ENCODE data around the gene KBTBD4.
"Not testable (repeated sequence)": the region's sequence is repeated elsewhere in the genome, so short reads cannot be mapped to it uniquely, and the experiment has no call there.

KBTBD4 gene

DNA sequence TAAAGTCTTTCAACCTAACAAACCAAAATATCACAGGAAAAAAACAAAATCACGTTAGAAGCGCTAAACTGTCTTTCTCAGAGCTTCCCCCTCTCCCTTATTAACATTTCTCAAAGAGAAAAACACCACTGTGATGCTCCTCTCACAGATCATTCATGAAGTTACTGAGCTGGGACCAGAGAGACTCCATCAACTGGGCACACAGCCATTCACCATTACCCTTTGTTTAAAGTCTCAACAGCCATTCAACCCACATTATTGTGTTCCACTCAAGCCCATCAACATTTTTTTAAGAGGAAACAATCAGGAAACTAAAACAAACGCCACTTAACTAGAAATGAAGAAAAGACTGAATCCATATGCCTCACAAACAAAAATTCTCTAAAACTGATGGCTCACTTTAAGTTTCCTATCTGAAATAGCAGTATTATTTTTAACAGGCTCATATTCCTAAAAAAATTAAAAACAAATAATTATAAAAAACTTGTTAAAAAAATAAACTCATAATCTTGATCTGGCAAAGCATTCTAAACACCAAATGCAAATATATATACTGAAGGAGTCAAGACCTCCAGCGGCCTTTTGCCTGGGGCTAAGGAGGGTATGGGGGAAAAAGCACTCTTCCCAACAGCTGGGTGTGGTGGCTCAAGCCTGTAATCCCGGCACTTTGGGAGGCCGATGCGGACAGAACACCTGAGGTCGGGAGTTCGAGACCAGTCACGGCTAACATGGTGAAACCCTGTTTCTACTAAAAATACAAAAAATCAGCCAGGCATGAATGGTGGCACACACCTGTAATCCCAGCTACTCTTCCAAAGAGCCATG is 39.8 kb downstream of the KBTBD4 start:
- TF ChIP-seq, protein P1, sequence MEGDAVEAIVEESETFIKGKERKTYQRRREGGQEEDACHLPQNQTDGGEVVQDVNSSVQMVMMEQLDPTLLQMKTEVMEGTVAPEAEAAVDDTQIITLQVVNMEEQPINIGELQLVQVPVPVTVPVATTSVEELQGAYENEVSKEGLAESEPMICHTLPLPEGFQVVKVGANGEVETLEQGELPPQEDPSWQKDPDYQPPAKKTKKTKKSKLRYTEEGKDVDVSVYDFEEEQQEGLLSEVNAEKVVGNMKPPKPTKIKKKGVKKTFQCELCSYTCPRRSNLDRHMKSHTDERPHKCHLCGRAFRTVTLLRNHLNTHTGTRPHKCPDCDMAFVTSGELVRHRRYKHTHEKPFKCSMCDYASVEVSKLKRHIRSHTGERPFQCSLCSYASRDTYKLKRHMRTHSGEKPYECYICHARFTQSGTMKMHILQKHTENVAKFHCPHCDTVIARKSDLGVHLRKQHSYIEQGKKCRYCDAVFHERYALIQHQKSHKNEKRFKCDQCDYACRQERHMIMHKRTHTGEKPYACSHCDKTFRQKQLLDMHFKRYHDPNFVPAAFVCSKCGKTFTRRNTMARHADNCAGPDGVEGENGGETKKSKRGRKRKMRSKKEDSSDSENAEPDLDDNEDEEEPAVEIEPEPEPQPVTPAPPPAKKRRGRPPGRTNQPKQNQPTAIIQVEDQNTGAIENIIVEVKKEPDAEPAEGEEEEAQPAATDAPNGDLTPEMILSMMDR (conservative IDR thresholded peaks at IDR 0.05), result no peak
- H3K27ac ChIP-seq, result peak overlapping the region; percentile 63

DNA sequence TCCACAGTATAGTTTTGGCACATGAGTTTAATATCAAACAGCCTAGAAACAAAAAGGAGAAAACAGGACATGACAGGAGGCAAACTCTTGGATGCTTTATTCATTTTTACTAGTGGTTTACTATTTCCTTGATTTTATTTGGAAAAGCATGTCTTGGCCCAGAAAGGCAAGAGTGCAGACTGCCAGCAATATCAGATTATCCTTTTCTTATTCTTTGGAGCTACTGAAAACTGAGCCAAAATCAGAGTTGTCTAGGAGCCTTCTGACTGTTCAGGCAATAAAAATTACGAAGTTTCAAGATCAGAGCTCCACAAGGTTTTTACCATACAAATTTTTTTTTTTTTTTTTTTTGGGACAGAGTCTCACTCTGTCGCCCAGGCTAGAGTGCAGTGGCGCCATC is 41.9 kb downstream of the KBTBD4 start:
- H3K27ac ChIP-seq, result peak overlapping the region; percentile 63
- TF ChIP-seq, protein P1 (conservative IDR thresholded peaks at IDR 0.05), result no peak

- TF ChIP-seq, protein P1 (conservative IDR thresholded peaks at IDR 0.05), result no peak
- no peak overlapping the region for H3K27ac ChIP-seq
Measured at GRCh38 chr11:47534704-47535251, 44.0 kb downstream of the KBTBD4 start.

DNA sequence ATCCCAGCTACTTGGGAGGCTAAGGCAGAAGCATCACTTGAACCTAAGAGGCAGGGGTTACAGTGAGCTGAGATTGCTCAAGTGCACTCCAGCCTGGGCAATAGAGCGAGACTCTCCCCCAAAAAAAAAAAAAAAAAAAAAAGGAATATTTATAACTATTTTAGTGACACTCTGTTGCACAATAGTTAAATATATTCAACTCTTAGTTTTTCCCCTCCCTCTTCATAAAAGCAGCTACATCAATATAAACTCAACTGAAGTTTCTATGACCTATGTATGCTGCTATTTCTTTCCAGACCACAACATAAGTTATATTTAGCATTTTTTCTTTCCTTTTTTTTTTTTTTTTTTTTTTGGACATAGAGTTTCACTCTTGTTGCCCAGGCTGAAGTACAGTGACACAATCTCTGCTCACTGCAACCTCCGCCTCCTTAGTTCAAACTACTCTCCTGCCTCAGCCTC is 45.0 kb downstream of the KBTBD4 start:
- TF ChIP-seq, protein P1 (conservative IDR thresholded peaks at IDR 0.05), result no peak
- no peak overlapping the region for H3K27ac ChIP-seq

GRCh38 chr11:47532597-47533213 is 46.1 kb downstream of the KBTBD4 start:
- TF ChIP-seq, protein P1 (conservative IDR thresholded peaks at IDR 0.05), result no peak
- H3K27ac ChIP-seq, result no peak overlapping the region

- no peak overlapping the region for H3K27ac ChIP-seq
- TF ChIP-seq, protein P1 (conservative IDR thresholded peaks at IDR 0.05), result no peak
Measured at GRCh38 chr11:47531666-47532065, 47.1 kb downstream of the KBTBD4 start.

DNA sequence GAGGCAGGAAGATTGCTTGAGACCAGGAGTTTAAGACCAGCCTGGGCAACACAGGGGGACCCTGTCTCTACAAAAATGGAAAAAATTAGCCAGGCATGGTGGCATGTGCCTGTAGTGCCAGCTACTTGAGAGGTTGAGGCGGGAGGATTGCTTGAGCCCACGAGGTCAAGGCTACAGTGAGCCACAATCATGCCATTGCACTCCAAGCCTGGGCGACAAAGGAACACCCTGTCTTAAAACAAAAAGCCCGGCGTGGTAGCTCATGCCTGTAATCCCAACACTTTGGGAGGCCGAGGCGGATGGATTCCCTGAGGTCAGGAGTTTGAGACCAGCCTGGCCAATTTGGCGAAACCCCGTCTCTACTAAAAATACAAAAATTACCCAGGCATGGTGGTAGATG is 48.0 kb downstream of the KBTBD4 start:
- H3K27ac ChIP-seq, result not testable (repeated sequence)
